Astrocyte (in vitro differentiated cells and primary cell): ENCODE results near the gene MGP. TPM values are rescaled to one million over a fixed set of nuclear protein-coding genes. Genes with fewer than 3 reads are reported as not detected.

Experiments
- DNase-seq: peaks from one replicate; pipeline ENCODE4 v3.0.0-alpha.2; 2010; ENCODE audit warnings: low read depth
- FAIRE-seq: peaks from 2 replicates; lab custom pipeline; 2011; peaks lifted over from hg19 to GRCh38; lab: Jason Lieb, UNC
- H2AFZ ChIP-seq: 2 replicates; pipeline ENCODE4 v1.6.0; 2012; ENCODE audit warnings: low read depth, low read length, inconsistent platforms
- H3K27ac ChIP-seq: 2 replicates; pipeline ENCODE4 v1.5.1; 2011; ENCODE audit warnings: low read depth, low read length, inconsistent platforms
- H3K27me3 ChIP-seq: 2 replicates; pipeline ENCODE4 v1.6.0; 2011; ENCODE audit warnings: low read length, inconsistent platforms; ENCODE audit not compliant: insufficient read depth
- H3K36me3 ChIP-seq: 2 replicates; pipeline ENCODE4 v1.5.1; 2011; ENCODE audit warnings: low read length, inconsistent platforms; ENCODE audit not compliant: insufficient read depth
- H3K4me1 ChIP-seq: 2 replicates; pipeline ENCODE4 v1.5.1; 2011; ENCODE audit warnings: low read length, inconsistent platforms; ENCODE audit not compliant: insufficient read depth
- H3K4me2 ChIP-seq: 2 replicates; pipeline ENCODE4 v1.6.0; 2012; ENCODE audit warnings: low read length, inconsistent platforms
- H3K4me3 ChIP-seq: 2 replicates; pipeline ENCODE4 v1.5.1; 2011; ENCODE audit warnings: low read depth, mild to moderate bottlenecking, low read length, inconsistent platforms; ENCODE audit not compliant: insufficient read depth
- H3K79me2 ChIP-seq: 2 replicates; pipeline ENCODE4 v1.6.0; 2012; ENCODE audit warnings: mild to moderate bottlenecking, low read length, inconsistent platforms; ENCODE audit not compliant: insufficient read depth
- H3K9ac ChIP-seq: 2 replicates; pipeline ENCODE4 v1.6.0; 2012; ENCODE audit warnings: mild to moderate bottlenecking, low read length, inconsistent platforms
- H3K9me3 ChIP-seq: 2 replicates; pipeline ENCODE4 v1.5.1; 2012; ENCODE audit warnings: low read depth, mild to moderate bottlenecking, low read length, inconsistent platforms; ENCODE audit not compliant: insufficient read depth
- H4K20me1 ChIP-seq: 2 replicates; pipeline ENCODE4 v1.6.0; 2012; ENCODE audit warnings: low read length, inconsistent platforms; ENCODE audit not compliant: insufficient read depth
- H3K27ac Mint-ChIP-seq: one replicate; pipeline ENCODE4 v1.8.0; 2021; ENCODE audit warnings: mild to moderate bottlenecking, mixed read lengths; ENCODE audit not compliant: unreplicated experiment
- H3K27me3 Mint-ChIP-seq: one replicate; pipeline ENCODE4 v1.8.0; 2021; ENCODE audit warnings: low read depth, mixed read lengths; ENCODE audit not compliant: unreplicated experiment
- H3K36me3 Mint-ChIP-seq: one replicate; pipeline ENCODE4 v1.8.0; 2021; ENCODE audit warnings: low read depth, mixed read lengths; ENCODE audit not compliant: unreplicated experiment
- H3K4me1 Mint-ChIP-seq: one replicate; pipeline ENCODE4 v1.8.0; 2021; ENCODE audit warnings: low read depth, mixed read lengths; ENCODE audit not compliant: unreplicated experiment
- H3K4me3 Mint-ChIP-seq: one replicate; pipeline ENCODE4 v1.8.0; 2021; ENCODE audit warnings: mild to moderate bottlenecking, moderate library complexity, mixed read lengths; ENCODE audit not compliant: unreplicated experiment
- H3K9me3 Mint-ChIP-seq: one replicate; pipeline ENCODE4 v1.8.0; 2021; ENCODE audit warnings: mild to moderate bottlenecking, mixed read lengths; ENCODE audit not compliant: unreplicated experiment
- CTCF ChIP-seq: IDR thresholded peaks from 2 replicates; pipeline ENCODE4 v1.5.1; 2011; ENCODE audit warnings: low read depth, mild to moderate bottlenecking, inconsistent platforms, low read length, moderate library complexity; ENCODE audit not compliant: insufficient read depth
- EZH2 ChIP-seq: IDR thresholded peaks from 2 replicates; pipeline ENCODE4 v1.6.1; 2012; ENCODE audit warnings: mild to moderate bottlenecking, low read length, inconsistent platforms; ENCODE audit not compliant: insufficient read depth
- total RNA-seq: library from RNA; stranded (reverse); gene quantifications from 2 replicates; pipeline ENCODE4 v1.2.1, GENCODE V29; 2021

Gene MGP
- total RNA-seq, 1 donor from 2014 or later, result not detected

GRCh38 chr12:14844401-14844800, 41.3 kb downstream of the MGP start:
- Histone ChIP-seq H3K9ac (no peak overlapping the region), H3K4me1 (peaks cover 20% of the 10 kb centered on the region), H3K79me2 (no peaks in the 10 kb centered on the region), H3K9me3 (no peaks in the 10 kb centered on the region), H3K4me3 (no peak overlapping the region), H3K4me2 (no peak overlapping the region), H2AFZ (no peak overlapping the region), H4K20me1 (no peaks in the 10 kb centered on the region), H3K27ac (no peak overlapping the region), H3K27me3 (no peaks in the 10 kb centered on the region), H3K36me3 (no peaks in the 10 kb centered on the region)
- peaks cover 1% of the 10 kb centered on the region for H3K36me3 Mint-ChIP-seq
- TF ChIP-seq EZH2 (no peak), CTCF (no peak)
- no peak overlapping the region for H3K27ac Mint-ChIP-seq
- DNase-seq (no peak), FAIRE-seq (peak; percentile 23)
- H3K4me1 Mint-ChIP-seq, result peaks cover 19% of the 10 kb centered on the region
- H3K9me3 Mint-ChIP-seq, result no peaks in the 10 kb centered on the region
- H3K27me3 Mint-ChIP-seq, result no peaks in the 10 kb centered on the region
- no peak overlapping the region for H3K4me3 Mint-ChIP-seq

- Histone ChIP-seq H3K79me2 (no peaks in the 10 kb centered on the region), H4K20me1 (no peaks in the 10 kb centered on the region), H3K36me3 (no peaks in the 10 kb centered on the region), H3K9me3 (no peaks in the 10 kb centered on the region), H3K27ac (no peak within 1 kb of the TSS), H3K4me3 (no peak within 1 kb of the TSS), H3K4me1 (peaks cover 20% of the 10 kb centered on the region), H2AFZ (no peak within 1 kb of the TSS), H3K9ac (no peak within 1 kb of the TSS), H3K27me3 (no peaks in the 10 kb centered on the region), H3K4me2 (no peak within 1 kb of the TSS)
- DNase-seq (no peak), FAIRE-seq (no peak)
- TF ChIP-seq EZH2 (no peak), CTCF (no peak)
- Mint-ChIP-seq H3K4me1 (peaks cover 10% of the 10 kb centered on the region), H3K36me3 (peaks cover 1% of the 10 kb centered on the region), H3K4me3 (no peak within 1 kb of the TSS), H3K9me3 (no peaks in the 10 kb centered on the region), H3K27me3 (no peaks in the 10 kb centered on the region), H3K27ac (no peak within 1 kb of the TSS)
Observed at GRCh38 chr12:14843425-14843887, 42.2 kb downstream of the MGP start, which contains the start of gene ART4. Gene ART4 (minus strand): TSS chr12:14843526. CDS start chr12:14843113, 413 bp downstream.

GRCh38 chr12:14842315-14842714, 43.3 kb downstream of the MGP start:
- no peaks in the 10 kb centered on the region for H3K9me3 Mint-ChIP-seq
- no peaks in the 10 kb centered on the region for H3K27me3 Mint-ChIP-seq
- H3K9me3 ChIP-seq, result no peaks in the 10 kb centered on the region
- H3K9ac ChIP-seq, result no peak overlapping the region
- H4K20me1 ChIP-seq, result no peaks in the 10 kb centered on the region
- TF ChIP-seq EZH2 (no peak), CTCF (no peak)
- H3K4me3 Mint-ChIP-seq, result no peak overlapping the region
- no peak overlapping the region for H3K4me2 ChIP-seq
- no peaks in the 10 kb centered on the region for H3K36me3 ChIP-seq
- H3K36me3 Mint-ChIP-seq, result no peaks in the 10 kb centered on the region
- no peak overlapping the region for H3K4me3 ChIP-seq
- FAIRE-seq, result no peak
- no peak overlapping the region for H2AFZ ChIP-seq
- H3K79me2 ChIP-seq, result no peaks in the 10 kb centered on the region
- H3K4me1 Mint-ChIP-seq, result peaks cover 15% of the 10 kb centered on the region
- H3K27ac Mint-ChIP-seq, result no peak overlapping the region
- H3K4me1 ChIP-seq, result peaks cover 18% of the 10 kb centered on the region
- no peak for DNase-seq
- H3K27ac ChIP-seq, result peak overlapping the region; percentile 28
- H3K27me3 ChIP-seq, result no peaks in the 10 kb centered on the region
